AG08395 (cell line): ENCODE results near the gene CRNKL1.

Source experiments
- DNase-seq: peaks from one replicate; pipeline ENCODE4 v3.0.0; 2012; ENCODE audit warnings: mixed read lengths, low spot score

The CRNKL1 gene

GRCh38 chr20:20052074-20052970 lies at the start of gene CRNKL1, which contains the start of gene CFAP61:
TSS of gene CRNKL1 (minus strand) at chr20:20052466. CDS start at chr20:20052342, 124 bp downstream.
TSS of gene CFAP61 (plus strand) at chr20:20052532. CDS start at chr20:20056654, 4,122 bp downstream.
- DNase-seq, result peak; percentile 97

GRCh38 chr20:20100881-20101280 lies 48.6 kb upstream of the CRNKL1 start:
- no peak for DNase-seq

GRCh38 chr20:20096421-20096820 lies 44.2 kb upstream of the CRNKL1 start:
- no peak for DNase-seq

- no peak for DNase-seq
Measured at GRCh38 chr20:20095114-20095872, 43.0 kb upstream of the CRNKL1 start.

GRCh38 chr20:20094410-20094809 lies 42.1 kb upstream of the CRNKL1 start:
- no peak for DNase-seq

- DNase-seq, result no peak
Measured at GRCh38 chr20:20092827-20093226, 40.6 kb upstream of the CRNKL1 start.

- no peak for DNase-seq
Measured at GRCh38 chr20:20089939-20090338, 37.7 kb upstream of the CRNKL1 start.

- no peak for DNase-seq
Measured at GRCh38 chr20:20089018-20089417, 36.8 kb upstream of the CRNKL1 start.

- DNase-seq, result no peak
Measured at GRCh38 chr20:20085812-20086211, 33.5 kb upstream of the CRNKL1 start.

GRCh38 chr20:20085071-20085470 lies 32.8 kb upstream of the CRNKL1 start:
- DNase-seq, result no peak

GRCh38 chr20:20084296-20084752 lies 32.1 kb upstream of the CRNKL1 start:
- no peak for DNase-seq

GRCh38 chr20:20083807-20084206 lies 31.5 kb upstream of the CRNKL1 start:
- peak; percentile 23 for DNase-seq

- DNase-seq, result no peak
Measured at GRCh38 chr20:20079102-20079784, 27.0 kb upstream of the CRNKL1 start.

GRCh38 chr20:20078041-20078440 lies 25.8 kb upstream of the CRNKL1 start:
- no peak for DNase-seq

- peak; percentile 77 for DNase-seq
Measured at GRCh38 chr20:20076297-20077065, 24.2 kb upstream of the CRNKL1 start.

GRCh38 chr20:20075032-20075431 lies 22.8 kb upstream of the CRNKL1 start:
- DNase-seq, result no peak

GRCh38 chr20:20073801-20074371 lies 21.6 kb upstream of the CRNKL1 start:
- no peak for DNase-seq

GRCh38 chr20:20070871-20071726 lies 18.8 kb upstream of the CRNKL1 start:
- DNase-seq, result no peak

GRCh38 chr20:20065361-20065760 lies 13.1 kb upstream of the CRNKL1 start:
- DNase-seq, result no peak
